WTC11 (cell line): ENCODE data around the gene SLC47A2. TPM values are rescaled to one million over a fixed set of nuclear protein-coding genes. Genes with fewer than 3 reads are reported as not detected.

Experiments used
- ATAC-seq: fragments of 200-7000 bp; cut with Tn5 transposase; 2 replicates; pipeline ENCODE4 v1.10.0; 2021; ENCODE audit warnings: mild to moderate bottlenecking, moderate library complexity
- CTCF ChIA-PET: fragments of 300-600 bp; sonication (Branson Sonifier 250); formaldehyde crosslinking; loops from one replicate; lab custom pipeline; 2021; ENCODE audit warnings: antibody characterized with exemption; lab: Charles Lee
- POLR2A ChIA-PET: fragments of 350-600 bp; sonication (Branson Sonifier 250); formaldehyde crosslinking; loops from one replicate; lab custom pipeline; 2021; ENCODE audit warnings: antibody characterized with exemption; lab: Charles Lee
- DNase-seq: peaks from one replicate; pipeline ENCODE4 v3.0.0; 2021; ENCODE audit warnings: low spot score
- H3K27ac Mint-ChIP-seq: 2 replicates; pipeline ENCODE4 v1.8.0; 2021; ENCODE audit warnings: mixed read lengths
- H3K27me3 Mint-ChIP-seq: 2 replicates; pipeline ENCODE4 v1.8.0; 2021; ENCODE audit warnings: low read depth, mild to moderate bottlenecking, moderate library complexity, mixed read lengths
- H3K36me3 Mint-ChIP-seq: 2 replicates; pipeline ENCODE4 v1.8.0; 2021; ENCODE audit warnings: mixed read lengths
- H3K4me1 Mint-ChIP-seq: 2 replicates; pipeline ENCODE4 v1.8.0; 2022; ENCODE audit warnings: mixed read lengths
- H3K4me3 Mint-ChIP-seq: 2 replicates; pipeline ENCODE4 v1.8.0; 2021; ENCODE audit warnings: mild to moderate bottlenecking, moderate library complexity, mixed read lengths
- H3K9me3 Mint-ChIP-seq: 2 replicates; pipeline ENCODE4 v1.8.0; 2021; ENCODE audit warnings: mixed read lengths
- ATF1 ChIP-seq: sonication (generic); formaldehyde crosslinking; IDR thresholded peaks from 2 replicates; pipeline ENCODE4 v1.8.1; 2023; ENCODE audit warnings: mild to moderate bottlenecking, moderate library complexity, missing genetic modification reagents
- CREB1 ChIP-seq: sonication (generic); formaldehyde crosslinking; IDR thresholded peaks from 2 replicates; pipeline ENCODE4 v1.8.0; 2023; ENCODE audit warnings: mild to moderate bottlenecking, missing genetic modification reagents
- ETV6 ChIP-seq: sonication (generic); formaldehyde crosslinking; IDR thresholded peaks from 2 replicates; pipeline ENCODE4 v1.8.1; 2022; ENCODE audit warnings: mild to moderate bottlenecking, missing genetic modification reagents
- FOXK1 ChIP-seq: sonication (generic); formaldehyde crosslinking; IDR thresholded peaks from 2 replicates; pipeline ENCODE4 v1.8.0; 2022; ENCODE audit warnings: mild to moderate bottlenecking, moderate library complexity, missing genetic modification reagents
- GABPB1 ChIP-seq: sonication (generic); formaldehyde crosslinking; IDR thresholded peaks from 2 replicates; pipeline ENCODE4 v1.8.1; 2023; ENCODE audit warnings: mild to moderate bottlenecking, missing genetic modification reagents
- MXD4 ChIP-seq: fragments of 250-450 bp; sonication (Bioruptor Pico); IDR thresholded peaks from 2 replicates; pipeline ENCODE4 v1.8.0; 2021; ENCODE audit warnings: mild to moderate bottlenecking, moderate library complexity, borderline replicate concordance
- MYBL2 ChIP-seq: sonication (generic); formaldehyde crosslinking; IDR thresholded peaks from 2 replicates; pipeline ENCODE4 v1.8.1; 2023; ENCODE audit warnings: mild to moderate bottlenecking, moderate library complexity, missing genetic modification reagents
- NFATC4 ChIP-seq: fragments of 250-450 bp; sonication (Bioruptor Pico); IDR thresholded peaks from 2 replicates; pipeline ENCODE4 v1.9.0; 2021; ENCODE audit warnings: mild to moderate bottlenecking
- NR3C1 ChIP-seq: sonication (generic); formaldehyde crosslinking; conservative IDR thresholded peaks from 2 replicates; pipeline ENCODE4 v1.8.1; 2023; ENCODE audit warnings: low read depth, mild to moderate bottlenecking, missing genetic modification reagents
- OVOL2 ChIP-seq: fragments of 250-450 bp; sonication (Bioruptor Pico); IDR thresholded peaks from 2 replicates; pipeline ENCODE4 v1.9.0; 2021; ENCODE audit warnings: mild to moderate bottlenecking, borderline replicate concordance
- SOX15 ChIP-seq: fragments of 250-450 bp; sonication (Bioruptor Pico); IDR thresholded peaks from 2 replicates; pipeline ENCODE4 v1.9.0; 2021; ENCODE audit warnings: mild to moderate bottlenecking
- ZNF121 ChIP-seq: sonication (generic); formaldehyde crosslinking; IDR thresholded peaks from 2 replicates; pipeline ENCODE4 v1.8.0; 2023; ENCODE audit warnings: missing genetic modification reagents
- ZNF317 ChIP-seq: sonication (generic); formaldehyde crosslinking; IDR thresholded peaks from 2 replicates; pipeline ENCODE4 v1.8.1; 2023; ENCODE audit warnings: low read depth, mild to moderate bottlenecking, moderate library complexity, missing genetic modification reagents, borderline replicate concordance
- total RNA-seq: library from RNA; stranded (reverse); gene quantifications from 3 replicates; pipeline ENCODE4 v1.2.3, GENCODE V29; 2021
- TF ChIP-seq, protein P1 (sequence below): fragments of 250-450 bp; sonication (Bioruptor Pico); conservative IDR thresholded peaks from 2 replicates; pipeline ENCODE4 v1.9.0; 2021; ENCODE audit warnings: mild to moderate bottlenecking
- TF ChIP-seq, protein P2 (sequence below): sonication (generic); formaldehyde crosslinking; conservative IDR thresholded peaks from 2 replicates; pipeline ENCODE4 v1.8.1; 2022; ENCODE audit warnings: mild to moderate bottlenecking, missing genetic modification reagents
- TF ChIP-seq, protein P3 (sequence below): fragments of 250-450 bp; sonication (Bioruptor Pico); IDR thresholded peaks from 2 replicates; pipeline ENCODE4 v1.9.0; 2021; ENCODE audit warnings: mild to moderate bottlenecking
- TF ChIP-seq, protein P4 (sequence below): sonication (generic); formaldehyde crosslinking; IDR thresholded peaks from 2 replicates; pipeline ENCODE4 v1.8.0; 2023; ENCODE audit warnings: missing genetic modification reagents, mild to moderate bottlenecking, borderline replicate concordance

SLC47A2 gene
- total RNA-seq, 1 experiment from 2014 or later = not detected

DNA sequence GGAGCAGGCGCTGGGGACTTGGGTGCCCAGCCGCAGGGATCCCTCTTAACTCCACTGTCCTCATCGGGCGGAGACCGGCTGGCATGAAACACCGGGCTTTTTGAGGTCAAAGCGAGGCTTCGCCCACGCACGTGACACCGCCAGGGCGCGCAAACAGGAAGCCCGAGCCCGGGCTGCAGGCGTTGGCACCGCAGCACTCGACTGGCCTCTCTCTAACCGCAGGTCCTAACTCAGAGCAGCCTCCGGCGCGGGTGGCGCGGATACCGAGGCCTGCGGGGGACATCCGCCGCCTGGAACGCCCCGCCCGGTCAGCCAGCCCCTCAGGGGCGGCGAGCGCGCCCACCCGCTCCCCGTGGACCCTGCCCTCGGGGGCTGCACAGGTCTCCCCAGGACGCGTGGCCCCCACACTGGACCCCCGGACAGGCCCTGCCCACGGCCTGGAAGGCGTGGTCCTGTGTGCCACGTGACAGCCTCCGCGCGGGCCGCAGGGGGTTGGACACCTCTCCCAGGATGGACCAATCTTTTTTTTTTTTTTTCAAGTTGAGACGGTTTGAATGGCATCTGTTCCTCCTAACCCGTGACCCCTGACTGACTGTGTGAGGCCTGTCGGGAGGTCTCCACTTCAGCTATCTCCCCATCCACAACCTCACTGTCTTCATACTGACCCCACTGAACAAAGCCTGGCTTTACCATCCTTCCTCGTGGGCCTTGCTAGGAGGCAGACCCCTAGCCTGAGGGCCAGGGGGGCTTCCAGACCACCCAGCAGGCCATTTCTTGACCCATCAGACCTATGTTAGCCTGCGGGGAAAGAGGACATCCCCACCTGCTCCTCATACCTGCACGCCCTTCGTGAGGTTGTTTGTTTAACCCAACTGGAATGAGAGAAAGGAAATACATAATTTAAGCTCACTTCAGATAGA lies 8.4 kb upstream of the SLC47A2 start (continued):
- TF ChIP-seq, protein P1, sequence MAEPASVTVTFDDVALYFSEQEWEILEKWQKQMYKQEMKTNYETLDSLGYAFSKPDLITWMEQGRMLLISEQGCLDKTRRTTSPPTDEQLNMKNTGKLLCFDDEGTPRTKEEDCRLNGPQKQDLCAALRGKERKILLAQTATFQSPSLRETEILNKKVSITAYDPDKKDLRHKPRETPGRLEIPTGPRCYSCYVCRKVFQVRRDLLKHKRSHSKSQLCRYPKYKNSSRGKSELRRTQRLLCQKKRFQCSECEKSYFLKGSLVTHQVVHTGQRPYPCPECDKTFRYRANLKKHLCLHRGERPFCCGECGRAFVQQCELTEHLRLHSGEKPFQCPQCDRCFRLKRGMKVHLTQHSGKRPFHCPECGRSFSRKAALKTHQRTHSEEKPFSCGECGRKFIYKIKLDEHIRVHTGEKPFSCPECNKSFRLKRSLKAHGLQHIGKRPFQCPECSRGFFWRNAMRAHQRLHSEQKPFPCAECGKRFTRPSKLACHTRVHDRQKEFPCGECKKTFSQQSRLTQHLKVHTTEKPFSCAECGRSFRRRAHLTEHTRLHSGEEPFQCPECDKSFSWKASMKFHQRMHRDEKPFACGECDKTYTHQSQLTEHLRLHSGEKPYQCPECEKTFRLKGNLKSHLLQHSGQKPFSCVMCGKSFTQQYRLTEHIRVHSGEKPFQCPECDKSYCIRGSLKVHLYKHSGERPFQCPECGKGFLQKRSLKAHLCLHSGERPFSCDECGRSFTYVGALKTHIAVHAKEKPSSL (CRISPR knock-in tag) = no peak
- TF ChIP-seq ATF1 (CRISPR knock-in tag) = no peak
- TF ChIP-seq, protein P2, sequence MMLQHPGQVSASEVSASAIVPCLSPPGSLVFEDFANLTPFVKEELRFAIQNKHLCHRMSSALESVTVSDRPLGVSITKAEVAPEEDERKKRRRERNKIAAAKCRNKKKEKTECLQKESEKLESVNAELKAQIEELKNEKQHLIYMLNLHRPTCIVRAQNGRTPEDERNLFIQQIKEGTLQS = no peak
- no peak for TF ChIP-seq MXD4 (CRISPR knock-in tag)
- no peak for TF ChIP-seq MYBL2 (CRISPR knock-in tag)
- TF ChIP-seq, protein P3, sequence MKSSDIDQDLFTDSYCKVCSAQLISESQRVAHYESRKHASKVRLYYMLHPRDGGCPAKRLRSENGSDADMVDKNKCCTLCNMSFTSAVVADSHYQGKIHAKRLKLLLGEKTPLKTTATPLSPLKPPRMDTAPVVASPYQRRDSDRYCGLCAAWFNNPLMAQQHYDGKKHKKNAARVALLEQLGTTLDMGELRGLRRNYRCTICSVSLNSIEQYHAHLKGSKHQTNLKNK = no peak
- no peak for TF ChIP-seq NR3C1 (CRISPR knock-in tag)

DNA sequence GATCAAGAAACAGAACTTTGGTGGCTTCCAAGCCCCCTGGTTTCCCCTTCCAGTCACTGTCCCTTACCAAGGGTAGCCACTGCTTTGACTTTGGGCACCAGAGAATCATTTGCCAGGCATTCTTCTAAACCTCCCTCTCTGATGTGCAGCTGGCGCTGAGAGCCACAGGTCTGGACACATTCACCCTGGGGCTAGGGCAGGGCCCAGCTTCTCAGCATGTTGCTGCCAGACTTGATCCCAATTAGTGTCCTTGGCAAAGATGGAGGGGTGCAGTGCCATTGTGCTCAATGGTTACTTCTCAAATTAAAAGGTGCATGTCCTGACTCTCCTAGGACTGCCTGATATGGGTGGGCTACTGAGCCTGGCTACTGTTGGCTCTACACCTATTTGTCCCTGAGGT lies 7.6 kb upstream of the SLC47A2 start:
- CTCF ChIA-PET = interaction anchor here (0.7 kb wide), 1 partner anchor 363 kb away, joined by 5 read pairs; no protein-coding TSS in a partner anchor
- no peak overlapping the region for H3K4me3 Mint-ChIP-seq
- POLR2A ChIA-PET = no interaction called here
- TF ChIP-seq SOX15 (CRISPR knock-in tag) = no peak
- no peak for TF ChIP-seq ETV6 (CRISPR knock-in tag)
- no peak for TF ChIP-seq ZNF317 (CRISPR knock-in tag)
- no peak for TF ChIP-seq ZNF121 (CRISPR knock-in tag)
- TF ChIP-seq FOXK1 (CRISPR knock-in tag) = no peak
- TF ChIP-seq, protein P4, sequence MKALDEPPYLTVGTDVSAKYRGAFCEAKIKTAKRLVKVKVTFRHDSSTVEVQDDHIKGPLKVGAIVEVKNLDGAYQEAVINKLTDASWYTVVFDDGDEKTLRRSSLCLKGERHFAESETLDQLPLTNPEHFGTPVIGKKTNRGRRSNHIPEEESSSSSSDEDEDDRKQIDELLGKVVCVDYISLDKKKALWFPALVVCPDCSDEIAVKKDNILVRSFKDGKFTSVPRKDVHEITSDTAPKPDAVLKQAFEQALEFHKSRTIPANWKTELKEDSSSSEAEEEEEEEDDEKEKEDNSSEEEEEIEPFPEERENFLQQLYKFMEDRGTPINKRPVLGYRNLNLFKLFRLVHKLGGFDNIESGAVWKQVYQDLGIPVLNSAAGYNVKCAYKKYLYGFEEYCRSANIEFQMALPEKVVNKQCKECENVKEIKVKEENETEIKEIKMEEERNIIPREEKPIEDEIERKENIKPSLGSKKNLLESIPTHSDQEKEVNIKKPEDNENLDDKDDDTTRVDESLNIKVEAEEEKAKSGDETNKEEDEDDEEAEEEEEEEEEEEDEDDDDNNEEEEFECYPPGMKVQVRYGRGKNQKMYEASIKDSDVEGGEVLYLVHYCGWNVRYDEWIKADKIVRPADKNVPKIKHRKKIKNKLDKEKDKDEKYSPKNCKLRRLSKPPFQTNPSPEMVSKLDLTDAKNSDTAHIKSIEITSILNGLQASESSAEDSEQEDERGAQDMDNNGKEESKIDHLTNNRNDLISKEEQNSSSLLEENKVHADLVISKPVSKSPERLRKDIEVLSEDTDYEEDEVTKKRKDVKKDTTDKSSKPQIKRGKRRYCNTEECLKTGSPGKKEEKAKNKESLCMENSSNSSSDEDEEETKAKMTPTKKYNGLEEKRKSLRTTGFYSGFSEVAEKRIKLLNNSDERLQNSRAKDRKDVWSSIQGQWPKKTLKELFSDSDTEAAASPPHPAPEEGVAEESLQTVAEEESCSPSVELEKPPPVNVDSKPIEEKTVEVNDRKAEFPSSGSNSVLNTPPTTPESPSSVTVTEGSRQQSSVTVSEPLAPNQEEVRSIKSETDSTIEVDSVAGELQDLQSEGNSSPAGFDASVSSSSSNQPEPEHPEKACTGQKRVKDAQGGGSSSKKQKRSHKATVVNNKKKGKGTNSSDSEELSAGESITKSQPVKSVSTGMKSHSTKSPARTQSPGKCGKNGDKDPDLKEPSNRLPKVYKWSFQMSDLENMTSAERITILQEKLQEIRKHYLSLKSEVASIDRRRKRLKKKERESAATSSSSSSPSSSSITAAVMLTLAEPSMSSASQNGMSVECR (CRISPR knock-in tag) = no peak
- no peaks in the 10 kb centered on the region; the same call in 1 of the 2 replicates for H3K36me3 Mint-ChIP-seq
- DNase-seq = no peak
- ATAC-seq = no peak
- no peaks in the 10 kb centered on the region for H3K4me1 Mint-ChIP-seq
- H3K27ac Mint-ChIP-seq = no peak overlapping the region
- peaks cover 12% of the 10 kb centered on the region for H3K9me3 Mint-ChIP-seq
- H3K27me3 Mint-ChIP-seq = no peaks in the 10 kb centered on the region; the same call in 1 of the 2 replicates

DNA sequence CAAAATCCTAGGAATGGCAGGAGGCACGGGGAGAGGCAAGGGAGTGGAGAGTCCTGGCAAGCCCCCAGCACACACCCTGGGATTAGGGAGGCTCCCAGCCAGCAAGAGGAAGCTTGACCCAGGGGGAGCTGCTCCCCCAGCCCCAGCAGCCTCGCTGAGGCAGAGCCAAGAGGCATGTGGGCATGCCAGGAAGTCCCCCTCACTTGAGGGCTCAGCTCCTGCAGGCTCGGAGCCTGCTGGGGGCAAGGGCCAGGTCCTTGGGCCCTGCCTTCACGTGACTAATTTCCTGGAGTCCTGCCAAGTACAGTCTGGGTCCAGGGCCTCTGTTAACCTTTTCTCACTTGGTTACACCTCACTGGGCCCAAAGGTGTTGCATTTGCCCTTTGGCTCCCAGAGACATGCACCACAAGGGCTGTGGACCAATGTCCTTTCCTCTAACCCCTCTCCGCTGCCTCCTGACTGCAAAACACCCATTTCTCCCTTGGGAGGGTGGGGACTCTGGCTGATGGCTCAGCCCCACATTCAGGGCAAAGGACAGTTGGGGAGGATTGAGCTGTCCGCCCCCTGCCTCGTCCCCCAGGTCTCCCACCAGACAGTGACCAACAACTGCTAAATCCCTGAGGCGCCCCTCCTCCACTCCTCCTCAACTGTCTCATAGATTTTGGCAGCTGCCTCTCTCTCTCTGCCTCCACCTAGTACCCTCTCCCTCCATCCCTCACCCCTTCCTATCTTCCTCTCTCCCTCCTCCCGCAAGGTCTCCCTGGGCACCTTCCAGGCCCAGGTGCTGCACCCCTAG lies 4.4 kb upstream of the SLC47A2 start:
- H3K4me3 Mint-ChIP-seq = no peak overlapping the region
- H3K36me3 Mint-ChIP-seq = no peaks in the 10 kb centered on the region; the same call in 1 of the 2 replicates
- ChIA-PET CTCF (interaction anchor here (1.0 to 2.0 kb wide), 3 partner anchors 24 to 358 kb away, joined by 3 to 9 read pairs (median 6); partner anchors contain the start of gene B9D1), POLR2A (no interaction called here)
- H3K9me3 Mint-ChIP-seq = peaks cover 4% of the 10 kb centered on the region
- ATAC-seq (no peak), DNase-seq (no peak)
- H3K27me3 Mint-ChIP-seq = no peaks in the 10 kb centered on the region; the same call in 1 of the 2 replicates
- TF ChIP-seq, protein P2 = no peak
- TF ChIP-seq NFATC4 (CRISPR knock-in tag) = no peak
- TF ChIP-seq OVOL2 (CRISPR knock-in tag) = no peak
- TF ChIP-seq GABPB1 (CRISPR knock-in tag) = peak; percentile 51; the same call in 1 of the 2 replicates
- TF ChIP-seq CREB1 (CRISPR knock-in tag) = no peak
- H3K27ac Mint-ChIP-seq = no peak overlapping the region
- H3K4me1 Mint-ChIP-seq = no peaks in the 10 kb centered on the region
